Mucosa of rectum (tissue), 2 donors: ENCODE measurements around the gene UBFD1.
"Not testable (repeated sequence)": the region's sequence is repeated elsewhere in the genome, so short reads cannot be mapped to it uniquely, and the experiment has no call there.

ENCODE experiments used
- H3K27ac ChIP-seq, 2 donors: one replicate each; pipeline ENCODE4 v1.7.0; 2013; ENCODE audit warnings: inconsistent platforms in 2 of 2, low read depth in 2 of 2, low read length in 2 of 2
- H3K27me3 ChIP-seq, 2 donors: one replicate each; pipeline ENCODE4 v1.7.0; 2013; ENCODE audit warnings: low read length in 2 of 2; ENCODE audit not compliant: control insufficient read depth in 2 of 2, insufficient read depth in 2 of 2
- H3K36me3 ChIP-seq, 2 donors: one replicate each; pipeline ENCODE4 v1.7.0; 2013; ENCODE audit warnings: low read length in 2 of 2; ENCODE audit not compliant: control insufficient read depth in 2 of 2, insufficient read depth in 2 of 2
- H3K4me1 ChIP-seq, 2 donors: one replicate each; pipeline ENCODE4 v1.7.0; 2013; ENCODE audit warnings: low read length in 2 of 2, mild to moderate bottlenecking in 1 of 2; ENCODE audit not compliant: control insufficient read depth in 2 of 2, insufficient read depth in 2 of 2
- H3K4me3 ChIP-seq, 2 donors: one replicate each; pipeline ENCODE4 v1.7.0; 2013; ENCODE audit warnings: low read length in 2 of 2
- H3K9ac ChIP-seq, 2 donors: one replicate each; pipeline ENCODE4 v1.7.0; 2013; ENCODE audit warnings: low read length in 2 of 2, low read depth in 1 of 2, mild to moderate bottlenecking in 1 of 2
- H3K9me3 ChIP-seq, 2 donors: one replicate each; pipeline ENCODE4 v1.7.0; 2013; ENCODE audit warnings: low read length in 2 of 2; ENCODE audit not compliant: control insufficient read depth in 2 of 2
- donor health status: healthy.
- donor health status: Normal muscosa, but diverticular disease.

The UBFD1 gene

GRCh38 chr16:23579371-23579770 lies 21.8 kb downstream of the UBFD1 start:
- Histone ChIP-seq H3K4me1 (no peaks in the 10 kb centered on the region), H3K9me3 (no peaks in the 10 kb centered on the region), H3K9ac (no peak overlapping the region), H3K27ac (no peak overlapping the region), H3K4me3 (no peak overlapping the region), H3K36me3 (peaks cover 23 to 39% of the 10 kb centered on the region in 2 donors), H3K27me3 (no peaks in the 10 kb centered on the region)

- no peaks in the 10 kb centered on the region for H3K27me3 ChIP-seq
- no peak overlapping the region for H3K9ac ChIP-seq
- no peak overlapping the region for H3K4me3 ChIP-seq
- H3K27ac ChIP-seq: no peak overlapping the region
- H3K9me3 ChIP-seq: no peaks in the 10 kb centered on the region
- H3K36me3 ChIP-seq: peaks cover 33 to 46% of the 10 kb centered on the region in 2 donors
- H3K4me1 ChIP-seq: no peaks in the 10 kb centered on the region
Measured at GRCh38 chr16:23580391-23580790, 22.9 kb downstream of the UBFD1 start.

GRCh38 chr16:23581764-23582163 lies 24.2 kb downstream of the UBFD1 start:
- Histone ChIP-seq H3K36me3 (peaks cover 42 to 55% of the 10 kb centered on the region in 2 donors), H3K9me3 (no peaks in the 10 kb centered on the region), H3K27me3 (no peaks in the 10 kb centered on the region), H3K27ac (no peak overlapping the region), H3K4me1 (no peaks in the 10 kb centered on the region), H3K4me3 (no peak overlapping the region), H3K9ac (no peak overlapping the region)

GRCh38 chr16:23583271-23583670 lies 25.7 kb downstream of the UBFD1 start:
- peaks cover 52 to 66% of the 10 kb centered on the region in 2 donors for H3K36me3 ChIP-seq

GRCh38 chr16:23584186-23585076 lies 26.9 kb downstream of the UBFD1 start:
- Histone ChIP-seq H3K4me1 (no peaks in the 10 kb centered on the region), H3K27me3 (no peaks in the 10 kb centered on the region), H3K36me3 (peaks cover 53 to 64% of the 10 kb centered on the region in 2 donors), H3K4me3 (no peak overlapping the region), H3K9ac (no peak overlapping the region), H3K9me3 (no peaks in the 10 kb centered on the region), H3K27ac (no peak overlapping the region)

More at GRCh38 chr16:23583271-23583670, 25.7 kb downstream of the UBFD1 start:
- H3K9ac ChIP-seq, H3K27me3 ChIP-seq, H3K4me1 ChIP-seq, H3K4me3 ChIP-seq, H3K9me3 ChIP-seq, H3K27ac ChIP-seq: not testable (repeated sequence)

- H3K36me3 ChIP-seq: peaks cover 64 to 66% of the 10 kb centered on the region in 2 donors
- no peak overlapping the region for H3K4me3 ChIP-seq
- H3K9me3 ChIP-seq: no peaks in the 10 kb centered on the region
- H3K27me3 ChIP-seq: no peaks in the 10 kb centered on the region
- no peak overlapping the region for H3K9ac ChIP-seq
- no peak overlapping the region for H3K27ac ChIP-seq
- H3K4me1 ChIP-seq: no peaks in the 10 kb centered on the region
Measured at GRCh38 chr16:23587726-23588125, 30.2 kb downstream of the UBFD1 start.

- peaks cover 3 to 5% of the 10 kb centered on the region in 2 donors for H3K4me1 ChIP-seq
- H3K4me3 ChIP-seq: no peak overlapping the region
- H3K27me3 ChIP-seq: no peaks in the 10 kb centered on the region
- no peaks in the 10 kb centered on the region for H3K9me3 ChIP-seq
- no peak overlapping the region for H3K27ac ChIP-seq
- H3K36me3 ChIP-seq: peaks cover 60 to 62% of the 10 kb centered on the region in 2 donors
- H3K9ac ChIP-seq: no peak overlapping the region
Measured at GRCh38 chr16:23590181-23590580, 32.7 kb downstream of the UBFD1 start.

GRCh38 chr16:23594186-23594585 lies 36.7 kb downstream of the UBFD1 start:
- Histone ChIP-seq H3K9ac (no peak overlapping the region), H3K4me3 (no peak overlapping the region), H3K36me3 (peaks cover 33 to 41% of the 10 kb centered on the region in 2 donors), H3K27ac (no peak overlapping the region), H3K9me3 (no peaks in the 10 kb centered on the region), H3K4me1 (peaks cover 7% of the 10 kb centered on the region in 2 donors), H3K27me3 (no peaks in the 10 kb centered on the region)

- peak overlapping the region; percentile 67 to 76 for H3K27ac ChIP-seq
- H3K36me3 ChIP-seq: peaks cover 23 to 32% of the 10 kb centered on the region in 2 donors
- H3K27me3 ChIP-seq: no peaks in the 10 kb centered on the region
- H3K9me3 ChIP-seq: no peaks in the 10 kb centered on the region
- H3K9ac ChIP-seq: peak overlapping the region; percentile 73 to 76
- H3K4me1 ChIP-seq: peaks cover 7% of the 10 kb centered on the region in 2 donors
- peak overlapping the region; percentile 89 to 94 for H3K4me3 ChIP-seq
Measured at GRCh38 chr16:23595246-23595950, 37.9 kb downstream of the UBFD1 start.
